Neural cell (in vitro differentiated cells): Measurements from ENCODE around the gene DOK6. TPM values are rescaled to one million over a fixed set of nuclear protein-coding genes. Genes with fewer than 3 reads are reported as not detected.

Source experiments
- H2AFZ ChIP-seq: fragments of 200-600, 300-800 bp; sonication (generic), shearing (Covaris generic); 2 replicates; pipeline ENCODE4 v1.6.0; 2014; ENCODE audit warnings: low read depth, mild to moderate bottlenecking, antibody characterized with exemption, low read length, moderate library complexity
- H3F3A ChIP-seq: fragments of 200-600 bp; shearing (Covaris generic); 2 replicates; pipeline ENCODE4 v1.6.1; 2016; ENCODE audit warnings: mild to moderate bottlenecking, moderate library complexity, mixed read lengths, antibody characterized with exemption, low read length; ENCODE audit not compliant: insufficient read depth, poor library complexity, severe bottlenecking
- H3K27ac ChIP-seq: fragments of 200-600, 300-800 bp; sonication (generic), shearing (Covaris generic); 2 replicates; pipeline ENCODE4 v1.5.1; 2014; ENCODE audit warnings: mild to moderate bottlenecking, low read length, moderate library complexity
- H3K27me3 ChIP-seq: fragments of 300-800, 200-600 bp; sonication (generic), shearing (Covaris generic); 2 replicates; pipeline ENCODE4 v1.6.0; 2014; ENCODE audit warnings: mild to moderate bottlenecking, low read depth, low read length, moderate library complexity; ENCODE audit not compliant: insufficient read depth
- H3K36me3 ChIP-seq: fragments of 300-800, 200-600 bp; sonication (generic), shearing (Covaris generic); 2 replicates; pipeline ENCODE4 v1.5.1; 2014; ENCODE audit warnings: mild to moderate bottlenecking, antibody characterized with exemption, low read length, moderate library complexity; ENCODE audit not compliant: insufficient read depth
- H3K4me2 ChIP-seq: fragments of 300-800, 200-600 bp; sonication (generic), shearing (Covaris generic); 2 replicates; pipeline ENCODE4 v1.6.0; 2014; ENCODE audit warnings: mild to moderate bottlenecking, low read length
- H3K4me3 ChIP-seq: fragments of 300-800, 200-600 bp; sonication (generic), shearing (Covaris generic); 2 replicates; pipeline ENCODE4 v1.5.1; 2014; ENCODE audit warnings: mild to moderate bottlenecking, low read length, moderate library complexity
- H3K79me2 ChIP-seq: fragments of 200-600 bp; shearing (Covaris generic); replicated peaks from 2 replicates; pipeline ENCODE4 v1.6.0; 2014; ENCODE audit warnings: mild to moderate bottlenecking, low read length, moderate library complexity; ENCODE audit not compliant: insufficient read depth
- H3K9ac ChIP-seq: fragments of 300-800, 200-600 bp; sonication (generic), shearing (Covaris generic); 2 replicates; pipeline ENCODE4 v1.6.1; 2016; ENCODE audit warnings: mild to moderate bottlenecking, low read length, mixed read lengths
- H3K9me2 ChIP-seq: fragments of 200-600 bp; shearing (Covaris generic); 2 replicates; pipeline ENCODE4 v1.6.1; 2016; ENCODE audit warnings: mild to moderate bottlenecking, low read length, mixed read lengths; ENCODE audit not compliant: insufficient read depth
- H3K9me3 ChIP-seq: fragments of 200-600, 300-800 bp; sonication (generic), shearing (Covaris generic); 2 replicates; pipeline ENCODE4 v1.6.1; 2016; ENCODE audit warnings: mild to moderate bottlenecking, mixed run types, low read length, moderate library complexity, mixed read lengths
- H4K20me1 ChIP-seq: fragments of 200-600 bp; shearing (Covaris generic); 2 replicates; pipeline ENCODE4 v1.6.1; 2016; ENCODE audit warnings: mild to moderate bottlenecking, mixed run types; ENCODE audit not compliant: insufficient read depth
- EP300 ChIP-seq: fragments of 450-650 bp; conservative IDR thresholded peaks from 2 replicates; pipeline ENCODE4 v1.6.1; 2014; ENCODE audit warnings: antibody characterized with exemption, mild to moderate bottlenecking, moderate library complexity; ENCODE audit not compliant: poor library complexity, severe bottlenecking
- EZH2 ChIP-seq: fragments of 200-600, 300-800 bp; shearing (Covaris generic), sonication (generic); IDR thresholded peaks from 2 replicates; pipeline ENCODE4 v1.6.1; 2014; ENCODE audit warnings: antibody characterized with exemption, low read length, borderline replicate concordance, mild to moderate bottlenecking; ENCODE audit not compliant: insufficient read depth, poor library complexity, severe bottlenecking
- MXI1 ChIP-seq: fragments of 450-650 bp; conservative IDR thresholded peaks from 2 replicates; pipeline ENCODE4 v1.6.1; 2014; ENCODE audit warnings: antibody characterized with exemption, mild to moderate bottlenecking; ENCODE audit not compliant: poor library complexity, severe bottlenecking
- POLR2AphosphoS5 ChIP-seq: IDR thresholded peaks from 2 replicates; pipeline ENCODE4 v1.6.1; 2012
- RAD21 ChIP-seq: fragments of 450-650 bp; conservative IDR thresholded peaks from 2 replicates; pipeline ENCODE4 v1.6.1; 2014; ENCODE audit warnings: antibody characterized with exemption, mild to moderate bottlenecking, moderate library complexity
- SMC3 ChIP-seq: fragments of 450-650 bp; conservative IDR thresholded peaks from 2 replicates; pipeline ENCODE4 v1.6.1; 2014; ENCODE audit warnings: antibody characterized with exemption, mild to moderate bottlenecking, moderate library complexity; ENCODE audit not compliant: poor library complexity
- TAF1 ChIP-seq: IDR thresholded peaks from 2 replicates; pipeline ENCODE4 v1.6.1; 2012; ENCODE audit warnings: low read depth
- polyA plus RNA-seq: library from polyadenylated mRNA; depleted of rRNA; stranded (reverse); fragments of >200 nt; gene quantifications from 2 replicates; pipeline ENCODE4 v1.2.3, GENCODE V29; 2014
- TF ChIP-seq, protein P1 (sequence below): fragments of 450-650 bp; IDR thresholded peaks from 2 replicates; pipeline ENCODE4 v1.5.1; 2014; ENCODE audit warnings: antibody characterized with exemption, mild to moderate bottlenecking, moderate library complexity; ENCODE audit not compliant: poor library complexity, severe bottlenecking
- TF ChIP-seq, protein P2 (sequence below): IDR thresholded peaks from 2 replicates; pipeline ENCODE4 v1.6.1; 2012; ENCODE audit warnings: borderline replicate concordance

Gene DOK6
- polyA plus RNA-seq, 1 donor from 2014 or later: 9.7 TPM

DNA sequence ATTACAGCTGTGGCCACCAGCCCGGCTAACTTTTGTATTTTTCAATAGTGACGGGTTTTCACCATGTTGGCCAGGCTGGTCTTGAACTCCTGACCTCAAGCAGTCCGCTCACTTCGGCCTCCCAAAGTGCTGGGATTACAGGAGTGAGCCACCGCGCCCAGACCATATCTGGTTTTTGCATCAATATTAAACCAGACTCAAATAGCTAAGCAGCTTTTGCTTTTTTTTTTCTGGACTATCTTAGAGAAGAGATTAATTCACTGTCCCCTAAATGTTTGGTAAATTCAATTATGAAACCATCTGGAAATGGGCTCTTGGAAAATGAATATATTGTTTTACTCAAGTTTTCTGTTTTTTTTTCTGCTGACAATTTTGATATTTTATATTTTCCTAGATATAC, 183.7 kb downstream of the DOK6 start:
- H3K4me2 ChIP-seq: no peak overlapping the region
- no peaks in the 10 kb centered on the region for H3K9me3 ChIP-seq
- no peaks in the 10 kb centered on the region for H3K36me3 ChIP-seq
- H3K27me3 ChIP-seq: no peaks in the 10 kb centered on the region
- H3K79me2 ChIP-seq: no peaks in the 10 kb centered on the region
- no peaks in the 10 kb centered on the region for H3K9me2 ChIP-seq
- no peaks in the 10 kb centered on the region for H4K20me1 ChIP-seq
- H3K4me3 ChIP-seq: no peak overlapping the region
- no peak for TF ChIP-seq SMC3
- no peaks in the 10 kb centered on the region for H3F3A ChIP-seq
- H2AFZ ChIP-seq: no peak overlapping the region
- no peak overlapping the region for H3K27ac ChIP-seq
- H3K9ac ChIP-seq: no peak overlapping the region

DNA sequence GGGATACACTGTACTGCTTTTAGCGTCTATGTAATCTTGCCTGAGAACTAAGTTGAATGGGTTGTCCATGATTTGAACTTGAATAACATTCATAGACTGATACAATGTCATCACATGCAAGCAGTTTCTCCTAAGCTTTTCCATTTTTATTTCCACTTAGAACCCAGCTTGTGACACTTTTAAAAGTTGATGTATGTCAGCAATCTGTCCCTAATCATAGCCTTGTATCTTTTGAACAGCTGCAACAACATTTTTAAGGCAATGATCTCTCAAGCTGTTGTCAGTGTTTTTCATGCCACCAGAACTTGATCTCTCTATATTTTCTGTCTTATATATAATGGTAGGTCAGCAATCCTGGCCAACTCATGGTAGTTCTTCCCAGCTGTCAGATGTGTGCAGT, 185.0 kb downstream of the DOK6 start:
- Histone ChIP-seq H3K9me3 (no peaks in the 10 kb centered on the region), H3K4me3 (no peak overlapping the region), H4K20me1 (no peaks in the 10 kb centered on the region), H3K27ac (no peak overlapping the region), H3K36me3 (no peaks in the 10 kb centered on the region), H3K4me2 (no peak overlapping the region), H3K27me3 (no peaks in the 10 kb centered on the region), H3K9ac (no peak overlapping the region), H3K79me2 (no peaks in the 10 kb centered on the region), H3F3A (no peaks in the 10 kb centered on the region), H2AFZ (no peak overlapping the region), H3K9me2 (no peaks in the 10 kb centered on the region)
- TF ChIP-seq POLR2AphosphoS5 (peak; percentile 57), MXI1 (no peak), EZH2 (no peak), EP300 (peak; percentile 66)

DNA sequence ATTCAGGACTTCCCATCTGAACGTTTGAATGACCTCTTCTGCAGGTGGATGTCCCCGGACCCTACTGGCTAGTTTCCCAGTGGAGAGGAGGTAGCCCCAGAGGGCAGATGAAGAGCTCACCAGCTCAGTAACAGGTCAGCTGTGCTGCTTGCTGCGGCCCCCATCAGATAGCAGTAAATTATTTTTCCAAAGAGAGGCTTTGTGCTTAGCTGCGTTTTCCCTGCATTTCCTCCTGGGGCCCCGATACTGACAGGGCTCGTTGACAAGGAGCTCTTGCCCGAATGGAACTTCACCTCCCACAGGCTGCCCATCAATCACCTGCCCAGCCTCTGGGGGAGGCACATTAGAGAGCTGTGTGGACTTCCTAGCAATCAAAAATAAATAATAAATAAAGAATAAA, 185.8 kb downstream of the DOK6 start:
- Histone ChIP-seq H3K4me2 (no peak overlapping the region), H3K36me3 (no peaks in the 10 kb centered on the region), H3K27ac (no peak overlapping the region), H3K9me3 (no peaks in the 10 kb centered on the region), H4K20me1 (no peaks in the 10 kb centered on the region), H3K9ac (no peak overlapping the region), H3K79me2 (no peaks in the 10 kb centered on the region), H3K4me3 (no peak overlapping the region), H3F3A (no peaks in the 10 kb centered on the region), H3K9me2 (no peaks in the 10 kb centered on the region), H3K27me3 (no peaks in the 10 kb centered on the region), H2AFZ (no peak overlapping the region)
- TF ChIP-seq SMC3: no peak
- TF ChIP-seq MXI1: no peak
- no peak for TF ChIP-seq EZH2
- no peak for TF ChIP-seq EP300
- TF ChIP-seq, protein P1, sequence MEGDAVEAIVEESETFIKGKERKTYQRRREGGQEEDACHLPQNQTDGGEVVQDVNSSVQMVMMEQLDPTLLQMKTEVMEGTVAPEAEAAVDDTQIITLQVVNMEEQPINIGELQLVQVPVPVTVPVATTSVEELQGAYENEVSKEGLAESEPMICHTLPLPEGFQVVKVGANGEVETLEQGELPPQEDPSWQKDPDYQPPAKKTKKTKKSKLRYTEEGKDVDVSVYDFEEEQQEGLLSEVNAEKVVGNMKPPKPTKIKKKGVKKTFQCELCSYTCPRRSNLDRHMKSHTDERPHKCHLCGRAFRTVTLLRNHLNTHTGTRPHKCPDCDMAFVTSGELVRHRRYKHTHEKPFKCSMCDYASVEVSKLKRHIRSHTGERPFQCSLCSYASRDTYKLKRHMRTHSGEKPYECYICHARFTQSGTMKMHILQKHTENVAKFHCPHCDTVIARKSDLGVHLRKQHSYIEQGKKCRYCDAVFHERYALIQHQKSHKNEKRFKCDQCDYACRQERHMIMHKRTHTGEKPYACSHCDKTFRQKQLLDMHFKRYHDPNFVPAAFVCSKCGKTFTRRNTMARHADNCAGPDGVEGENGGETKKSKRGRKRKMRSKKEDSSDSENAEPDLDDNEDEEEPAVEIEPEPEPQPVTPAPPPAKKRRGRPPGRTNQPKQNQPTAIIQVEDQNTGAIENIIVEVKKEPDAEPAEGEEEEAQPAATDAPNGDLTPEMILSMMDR: no peak
- TF ChIP-seq TAF1: no peak
- no peak for TF ChIP-seq POLR2AphosphoS5
- no peak for TF ChIP-seq RAD21
- TF ChIP-seq, protein P2, sequence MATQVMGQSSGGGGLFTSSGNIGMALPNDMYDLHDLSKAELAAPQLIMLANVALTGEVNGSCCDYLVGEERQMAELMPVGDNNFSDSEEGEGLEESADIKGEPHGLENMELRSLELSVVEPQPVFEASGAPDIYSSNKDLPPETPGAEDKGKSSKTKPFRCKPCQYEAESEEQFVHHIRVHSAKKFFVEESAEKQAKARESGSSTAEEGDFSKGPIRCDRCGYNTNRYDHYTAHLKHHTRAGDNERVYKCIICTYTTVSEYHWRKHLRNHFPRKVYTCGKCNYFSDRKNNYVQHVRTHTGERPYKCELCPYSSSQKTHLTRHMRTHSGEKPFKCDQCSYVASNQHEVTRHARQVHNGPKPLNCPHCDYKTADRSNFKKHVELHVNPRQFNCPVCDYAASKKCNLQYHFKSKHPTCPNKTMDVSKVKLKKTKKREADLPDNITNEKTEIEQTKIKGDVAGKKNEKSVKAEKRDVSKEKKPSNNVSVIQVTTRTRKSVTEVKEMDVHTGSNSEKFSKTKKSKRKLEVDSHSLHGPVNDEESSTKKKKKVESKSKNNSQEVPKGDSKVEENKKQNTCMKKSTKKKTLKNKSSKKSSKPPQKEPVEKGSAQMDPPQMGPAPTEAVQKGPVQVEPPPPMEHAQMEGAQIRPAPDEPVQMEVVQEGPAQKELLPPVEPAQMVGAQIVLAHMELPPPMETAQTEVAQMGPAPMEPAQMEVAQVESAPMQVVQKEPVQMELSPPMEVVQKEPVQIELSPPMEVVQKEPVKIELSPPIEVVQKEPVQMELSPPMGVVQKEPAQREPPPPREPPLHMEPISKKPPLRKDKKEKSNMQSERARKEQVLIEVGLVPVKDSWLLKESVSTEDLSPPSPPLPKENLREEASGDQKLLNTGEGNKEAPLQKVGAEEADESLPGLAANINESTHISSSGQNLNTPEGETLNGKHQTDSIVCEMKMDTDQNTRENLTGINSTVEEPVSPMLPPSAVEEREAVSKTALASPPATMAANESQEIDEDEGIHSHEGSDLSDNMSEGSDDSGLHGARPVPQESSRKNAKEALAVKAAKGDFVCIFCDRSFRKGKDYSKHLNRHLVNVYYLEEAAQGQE: no peak
